ENCODE data around the gene CUEDC1. TPM values are rescaled to one million over a fixed set of nuclear protein-coding genes. Genes with fewer than 3 reads are reported as not detected.

Gene CUEDC1
- total and polyA plus RNA-seq, 2 experiments from 2014 or later = 11.1 to 13.6 TPM

DNA sequence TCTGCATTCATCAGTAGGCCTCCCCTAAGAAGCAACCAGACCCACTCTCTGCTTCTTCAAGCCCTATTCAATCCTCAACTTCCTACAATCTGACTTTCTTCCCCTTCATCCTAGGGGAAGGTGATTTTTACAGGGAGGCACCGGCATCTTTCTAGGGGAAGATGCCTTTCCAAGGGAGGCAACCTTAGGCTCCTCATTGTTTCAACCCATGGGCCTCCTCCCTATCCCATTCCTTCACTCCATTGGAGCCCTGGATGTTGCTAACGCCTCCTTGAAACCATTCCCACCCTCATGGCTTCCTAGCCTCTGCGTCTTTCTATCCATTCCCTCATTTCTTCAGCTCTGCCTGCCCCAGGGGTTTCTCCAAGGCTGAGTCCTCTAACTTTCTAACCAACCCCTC, 2.7 kb upstream of the CUEDC1 start:
- Histone ChIP-seq H3K9me2 (ENCODE audit: insufficient read depth) (no peaks in the 10 kb centered on the region), H3F3A (ENCODE audit: insufficient read depth) (peaks cover 8% of the 10 kb centered on the region; the same call in 1 of the 2 replicates), H3K4me3 (no peak overlapping the region), H3K4me2 (ENCODE audit: unreplicated experiment) (no peak overlapping the region), H2AFZ (no peak overlapping the region), H3K27me3 (replicated peaks; ENCODE audit: insufficient read depth) (no peaks in the 10 kb centered on the region), H3K9ac (no peak overlapping the region), H3K9me3 (ENCODE audit: low read depth) (no peaks in the 10 kb centered on the region), H3K27ac (no peak overlapping the region), H4K20me1 (ENCODE audit: insufficient read depth) (no peaks in the 10 kb centered on the region), H3K36me3 (ENCODE audit: low read depth) (no peaks in the 10 kb centered on the region), H3K79me2 (ENCODE audit: insufficient read depth) (peaks cover 16% of the 10 kb centered on the region), H3K4me1 (ENCODE audit: insufficient read depth) (peaks cover 5% of the 10 kb centered on the region; the same call in 1 of the 2 replicates)
- DNase-seq = no peak
- TF ChIP-seq EZH2 (IDR thresholded peaks at IDR 0.05; ENCODE audit: insufficient read depth, poor library complexity, severe bottlenecking) (no peak), EZH2phosphoT487 (IDR thresholded peaks at IDR 0.05; ENCODE audit: insufficient read depth, low read depth) (no peak)
- in situ Hi-C loops (cut with MboI) = no loop called here
- 71 to 92% methylated on average over 3 of the region's 3 CpGs for WGBS, 2 experiments (ENCODE audit: low coverage in 1 of 2, low lambda C conversion rate in 2 of 2, missing lambda C conversion rate in 2 of 2)

DNA sequence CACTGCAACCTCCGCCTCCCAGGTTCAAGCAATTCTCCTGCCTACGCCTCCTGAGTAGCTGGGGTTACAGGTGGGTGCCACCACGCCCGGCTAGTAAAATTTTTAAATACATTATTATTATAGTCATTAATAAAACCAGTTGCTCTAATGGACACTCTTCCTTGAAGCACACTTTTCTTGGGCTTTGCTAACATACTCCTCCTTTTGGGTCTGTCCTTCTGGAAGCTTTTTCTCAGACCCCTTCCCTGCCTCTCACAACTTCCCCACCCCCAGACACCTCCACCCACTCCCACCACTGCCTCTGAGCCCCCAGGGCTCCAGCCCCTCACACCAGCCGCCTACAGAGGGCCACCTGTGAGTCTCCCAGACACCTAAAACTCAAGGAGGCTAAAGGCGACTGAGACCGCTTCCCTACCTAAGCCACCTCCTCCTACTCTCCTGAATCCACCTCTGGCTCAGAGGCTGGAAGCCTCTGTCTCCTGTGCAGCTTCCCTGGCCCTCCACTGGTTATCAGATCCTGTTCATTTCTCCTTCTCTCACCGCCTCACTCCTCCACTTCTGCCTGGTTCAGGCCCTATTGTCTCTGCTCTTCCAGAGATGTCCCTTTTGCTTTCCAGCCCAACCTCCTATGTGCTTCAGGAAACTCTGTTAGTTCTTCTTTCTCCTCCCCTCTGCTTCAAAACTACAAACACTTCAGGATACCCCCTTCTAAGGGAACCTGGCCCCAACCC, 2.1 kb upstream of the CUEDC1 start:
- Histone ChIP-seq H3K4me1 (ENCODE audit: insufficient read depth) (peaks cover 11% of the 10 kb centered on the region), H4K20me1 (ENCODE audit: insufficient read depth) (no peaks in the 10 kb centered on the region), H3K9me3 (ENCODE audit: low read depth) (no peaks in the 10 kb centered on the region), H3K27ac (no peak overlapping the region), H3F3A (ENCODE audit: insufficient read depth) (peaks cover 13% of the 10 kb centered on the region), H3K27me3 (replicated peaks; ENCODE audit: insufficient read depth) (no peaks in the 10 kb centered on the region), H3K4me2 (ENCODE audit: unreplicated experiment) (no peak overlapping the region), H3K4me3 (no peak overlapping the region), H3K9ac (no peak overlapping the region), H3K9me2 (ENCODE audit: insufficient read depth) (no peaks in the 10 kb centered on the region), H3K79me2 (ENCODE audit: insufficient read depth) (peaks cover 22% of the 10 kb centered on the region), H3K36me3 (ENCODE audit: low read depth) (no peaks in the 10 kb centered on the region), H2AFZ (no peak overlapping the region)
- whole genome bisulfite sequencing, 2 experiments (ENCODE audit: low coverage in 1 of 2, low lambda C conversion rate in 2 of 2, missing lambda C conversion rate in 2 of 2) = 94% methylated on average over 8 of the region's 8 CpGs
- no peak for DNase-seq
- TF ChIP-seq EZH2phosphoT487 (IDR thresholded peaks at IDR 0.05; ENCODE audit: insufficient read depth, low read depth) = no peak
- TF ChIP-seq EZH2 (IDR thresholded peaks at IDR 0.05; ENCODE audit: insufficient read depth, poor library complexity, severe bottlenecking) = no peak
- in situ Hi-C loops (cut with MboI) = no loop called here

DNA sequence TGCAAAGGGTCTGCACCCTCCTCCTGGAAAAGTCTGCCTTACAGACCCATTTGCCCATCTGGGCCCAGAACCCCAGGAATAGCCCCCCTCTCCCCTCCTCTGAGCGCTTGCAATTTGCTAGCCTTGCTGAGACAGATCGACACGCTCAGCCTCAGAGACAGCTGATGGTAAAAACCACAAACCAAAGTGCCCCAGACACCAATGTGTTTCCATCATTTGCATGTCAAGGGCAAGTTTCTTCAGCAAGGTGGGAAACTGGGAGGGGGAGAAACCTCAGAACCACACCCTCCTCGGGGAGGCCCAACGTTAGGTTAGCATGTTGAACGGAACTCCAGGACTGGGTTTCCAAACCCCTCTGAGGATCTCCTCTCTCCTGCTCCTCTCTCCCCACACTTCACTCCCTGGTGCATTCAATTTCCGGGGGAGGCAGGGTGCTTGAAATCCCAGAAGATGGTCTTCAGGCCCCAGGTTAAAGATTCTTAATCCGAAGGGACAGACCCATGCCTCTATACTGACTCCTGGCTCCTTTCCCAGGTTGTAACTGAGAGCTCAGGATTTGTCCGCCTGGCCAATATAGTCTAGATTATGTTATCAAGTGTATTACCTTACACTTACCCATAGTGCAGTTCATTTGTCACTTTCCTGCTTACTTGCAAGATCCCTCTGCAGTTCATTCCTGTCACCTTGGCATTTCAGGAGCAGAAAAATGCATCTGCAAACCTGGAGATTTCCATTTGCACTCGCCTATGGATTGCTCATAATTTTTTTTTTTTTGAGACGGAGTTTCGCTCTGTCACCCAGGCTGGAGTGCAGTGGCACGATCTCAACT, 1.3 kb upstream of the CUEDC1 start:
- peak overlapping the region; percentile 72; the same call in 1 of the 2 replicates for H3K4me3 ChIP-seq
- in situ Hi-C loops (cut with MboI) = no loop called here
- no peaks in the 10 kb centered on the region for H3K27me3 ChIP-seq (replicated peaks; ENCODE audit: insufficient read depth)
- no peak overlapping the region for H3K27ac ChIP-seq
- H2AFZ ChIP-seq = no peak overlapping the region
- no peak overlapping the region for H3K9ac ChIP-seq
- H3K9me2 ChIP-seq (ENCODE audit: insufficient read depth) = no peaks in the 10 kb centered on the region
- H3K4me2 ChIP-seq (ENCODE audit: unreplicated experiment) = no peak overlapping the region
- WGBS, 2 experiments (ENCODE audit: low coverage in 1 of 2, low lambda C conversion rate in 2 of 2, missing lambda C conversion rate in 2 of 2) = 75 to 78% methylated on average over 12 to 13 of the region's 13 CpGs
- no peaks in the 10 kb centered on the region for H3K9me3 ChIP-seq (ENCODE audit: low read depth)
- no peaks in the 10 kb centered on the region for H4K20me1 ChIP-seq (ENCODE audit: insufficient read depth)
- no peak for DNase-seq
- H3F3A ChIP-seq (ENCODE audit: insufficient read depth) = peaks cover 19% of the 10 kb centered on the region
- H3K79me2 ChIP-seq (ENCODE audit: insufficient read depth) = peaks cover 30% of the 10 kb centered on the region
- no peak for TF ChIP-seq EZH2 (IDR thresholded peaks at IDR 0.05; ENCODE audit: insufficient read depth, poor library complexity, severe bottlenecking)
- no peak for TF ChIP-seq EZH2phosphoT487 (IDR thresholded peaks at IDR 0.05; ENCODE audit: insufficient read depth, low read depth)
- H3K36me3 ChIP-seq (ENCODE audit: low read depth) = no peaks in the 10 kb centered on the region
- peaks cover 19% of the 10 kb centered on the region for H3K4me1 ChIP-seq (ENCODE audit: insufficient read depth)

DNA sequence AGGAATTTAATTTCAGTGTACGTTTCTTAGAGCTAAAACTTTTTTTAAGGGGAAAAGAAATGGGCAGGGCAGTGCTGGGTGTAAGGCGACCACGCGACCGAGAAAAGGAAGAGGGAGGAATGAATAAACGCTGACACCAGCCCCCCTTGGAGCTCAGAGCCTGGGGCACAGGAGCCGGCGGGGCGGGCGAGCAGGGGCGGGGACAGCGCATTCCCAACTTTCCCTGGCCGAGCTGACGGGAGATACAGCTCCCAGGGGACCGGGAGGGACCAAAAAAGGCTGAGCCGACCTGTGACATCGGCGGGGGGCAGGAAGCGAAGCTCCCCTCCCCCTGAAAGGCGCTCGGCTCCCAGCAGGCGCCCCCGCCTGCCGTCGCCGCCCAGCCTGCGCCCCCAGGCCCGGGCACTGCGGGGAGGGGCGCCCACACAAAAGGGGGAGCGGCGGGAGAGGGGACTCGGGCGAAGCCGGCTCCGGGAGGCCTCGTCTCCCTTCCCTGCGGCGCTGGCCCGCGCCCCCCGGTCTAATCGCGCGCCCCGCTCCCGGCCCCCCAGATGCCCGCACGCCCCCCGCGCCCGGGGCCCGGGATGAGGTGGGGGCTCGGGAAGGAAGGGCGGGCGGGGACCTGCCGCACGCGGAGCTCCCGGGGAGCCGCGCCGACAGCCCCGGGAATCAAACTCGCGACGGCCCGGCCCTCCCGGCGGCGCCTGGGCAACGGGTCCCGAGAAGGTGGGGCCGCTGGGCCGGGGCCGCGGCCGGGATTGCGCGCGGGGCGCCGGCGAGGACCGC, 622 bp downstream of the CUEDC1 start:
- WGBS, 2 experiments (ENCODE audit: low coverage in 1 of 2, low lambda C conversion rate in 2 of 2, missing lambda C conversion rate in 2 of 2) = 1 to 2% methylated on average over 26 to 31 of the region's 85 CpGs
- Histone ChIP-seq H3K9me2 (ENCODE audit: insufficient read depth) (no peaks in the 10 kb centered on the region), H2AFZ (0 out of 2 replicates have a peak overlapping the region, but pooled peaks have one; percentile 39), H3K27me3 (replicated peaks; ENCODE audit: insufficient read depth) (no peaks in the 10 kb centered on the region), H3F3A (ENCODE audit: insufficient read depth) (peaks cover 34% of the 10 kb centered on the region), H4K20me1 (ENCODE audit: insufficient read depth) (no peaks in the 10 kb centered on the region), H3K27ac (peak overlapping the region; percentile 75), H3K4me2 (ENCODE audit: unreplicated experiment) (peak overlapping the region; percentile 60), H3K4me3 (peak overlapping the region; percentile 75), H3K79me2 (ENCODE audit: insufficient read depth) (peaks cover 36% of the 10 kb centered on the region), H3K9ac (peak overlapping the region; percentile 95), H3K9me3 (ENCODE audit: low read depth) (no peaks in the 10 kb centered on the region), H3K4me1 (ENCODE audit: insufficient read depth) (peaks cover 38% of the 10 kb centered on the region), H3K36me3 (ENCODE audit: low read depth) (no peaks in the 10 kb centered on the region)
- TF ChIP-seq EZH2 (IDR thresholded peaks at IDR 0.05; ENCODE audit: insufficient read depth, poor library complexity, severe bottlenecking) (no peak), EZH2phosphoT487 (IDR thresholded peaks at IDR 0.05; ENCODE audit: insufficient read depth, low read depth) (no peak)
- peak; percentile 84 for DNase-seq
- in situ Hi-C loops (cut with MboI) = no loop called here
